Measurements from ENCODE around the gene C12orf76.
"Not testable (repeated sequence)": the region's sequence is repeated elsewhere in the genome, so short reads cannot be mapped to it uniquely, and the experiment has no call there.

C12orf76 gene

GRCh38 chr12:110062241-110062640, 13.9 kb upstream of the C12orf76 start:
- no peak for DNase-seq

DNA sequence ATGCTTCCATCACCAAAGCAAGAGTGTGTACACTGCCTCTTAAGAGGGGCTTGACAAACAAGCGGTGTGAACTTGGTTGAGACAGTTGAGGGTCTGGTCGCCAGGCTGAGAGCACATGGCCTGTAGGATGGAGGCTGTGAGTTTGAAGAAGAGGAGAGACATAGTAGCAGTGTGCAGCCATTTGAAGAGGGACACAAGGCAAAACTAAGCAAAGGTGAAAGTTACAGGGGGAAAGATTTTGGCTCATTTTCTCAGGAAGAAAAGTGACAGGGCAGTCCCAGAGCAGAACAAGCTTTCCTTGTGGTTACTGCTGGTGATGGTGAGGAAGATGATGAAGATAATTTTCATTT, 11.3 kb upstream of the C12orf76 start:
- no peak for DNase-seq

GRCh38 chr12:110058875-110059615, 10.7 kb upstream of the C12orf76 start:
- no peak for DNase-seq

GRCh38 chr12:110056643-110057042, 8.3 kb upstream of the C12orf76 start:
- DNase-seq: not testable (repeated sequence)

- peak in 1 of 5 experiments; percentile 82 for DNase-seq
Observed at GRCh38 chr12:110055375-110056352, 7.3 kb upstream of the C12orf76 start.

GRCh38 chr12:110050927-110051326, 2.6 kb upstream of the C12orf76 start:
- DNase-seq: no peak

GRCh38 chr12:110049666-110050065, 1.3 kb upstream of the C12orf76 start:
- not testable (repeated sequence) for DNase-seq

DNA sequence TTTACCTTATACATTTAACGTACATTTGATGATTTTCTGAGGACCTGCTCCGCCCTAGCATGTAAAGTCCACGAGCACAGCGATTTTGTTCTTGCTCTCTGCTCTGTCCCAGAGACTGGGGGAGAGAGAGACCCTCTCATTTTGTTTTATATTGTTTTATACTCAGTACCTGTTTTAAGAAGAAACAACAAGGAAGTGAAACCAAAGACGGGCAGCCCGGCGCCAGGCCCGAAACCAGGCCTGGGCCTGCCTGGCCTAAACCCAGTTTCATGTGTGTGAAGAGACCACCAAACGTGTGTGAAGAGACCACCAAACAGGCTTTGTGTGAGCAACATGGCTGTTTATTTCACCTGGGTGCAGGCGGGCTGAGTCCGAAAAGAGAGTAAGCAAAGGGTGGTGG, 712 bp upstream of the C12orf76 start:
- not testable (repeated sequence) for DNase-seq

DNA sequence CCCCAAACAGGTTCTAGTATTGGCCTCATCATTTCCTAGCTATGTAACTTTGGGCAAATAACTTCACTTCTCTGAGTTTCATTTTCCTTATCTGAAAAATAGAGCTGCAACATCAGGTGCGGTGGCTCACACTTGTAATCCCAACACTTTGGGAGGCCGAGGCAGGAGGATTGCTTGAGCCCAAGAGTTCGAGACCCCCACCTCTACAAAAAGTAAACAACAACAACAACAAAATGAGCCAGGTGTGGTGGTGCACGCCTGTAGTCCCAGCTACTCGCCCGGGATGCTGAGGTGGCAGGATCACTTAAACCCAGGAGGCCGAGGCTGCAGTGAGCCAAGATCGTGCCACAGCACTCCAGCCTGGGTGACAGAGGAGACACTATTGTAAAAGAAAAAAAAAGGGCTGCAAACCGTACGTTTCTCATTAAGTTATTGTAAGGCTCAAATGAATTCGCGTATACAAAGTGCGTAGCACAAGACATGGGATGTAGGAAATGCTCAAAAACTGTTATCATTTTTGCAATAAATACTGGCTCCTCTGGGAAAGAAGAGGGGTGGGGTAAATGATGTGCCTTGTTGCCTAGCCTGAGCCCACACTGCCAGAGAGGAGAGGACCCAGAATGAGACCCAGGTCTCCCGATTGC, 903 bp downstream of the C12orf76 start:
- no peak for DNase-seq

DNA sequence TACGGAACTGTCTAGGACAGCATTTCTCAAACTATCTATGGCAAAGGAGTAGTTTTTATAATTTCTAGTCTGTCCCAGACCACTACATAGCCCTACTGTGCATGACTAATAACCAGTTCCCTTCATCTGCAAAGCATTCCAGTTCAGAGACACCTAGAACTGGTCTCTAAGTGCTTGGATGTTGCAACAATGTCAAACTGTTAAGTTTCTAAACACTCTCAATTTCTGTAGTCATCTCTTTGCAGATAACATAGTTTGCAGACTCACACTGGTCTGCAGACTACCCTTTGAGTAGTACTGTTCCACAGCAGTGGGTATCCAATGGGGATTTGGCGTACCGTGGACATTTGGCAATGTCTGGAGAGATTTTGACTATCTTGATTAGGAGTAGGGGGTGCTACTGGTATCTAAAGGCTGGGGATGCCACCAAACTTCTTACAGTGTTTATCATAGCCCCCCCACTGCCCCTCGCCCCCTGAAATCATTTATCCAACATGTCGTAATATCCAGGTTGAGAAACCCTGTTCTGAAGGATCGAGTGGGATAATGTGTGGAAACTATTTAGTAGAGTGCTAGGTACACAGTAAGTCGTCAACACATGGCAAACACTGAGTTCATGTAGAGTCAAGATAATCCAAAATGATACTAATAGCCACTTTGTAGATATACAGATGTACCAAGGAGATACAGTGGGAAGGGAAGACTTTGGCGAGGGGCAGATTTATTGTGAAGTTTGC, 1.7 kb downstream of the C12orf76 start:
- DNase-seq: no peak

DNA sequence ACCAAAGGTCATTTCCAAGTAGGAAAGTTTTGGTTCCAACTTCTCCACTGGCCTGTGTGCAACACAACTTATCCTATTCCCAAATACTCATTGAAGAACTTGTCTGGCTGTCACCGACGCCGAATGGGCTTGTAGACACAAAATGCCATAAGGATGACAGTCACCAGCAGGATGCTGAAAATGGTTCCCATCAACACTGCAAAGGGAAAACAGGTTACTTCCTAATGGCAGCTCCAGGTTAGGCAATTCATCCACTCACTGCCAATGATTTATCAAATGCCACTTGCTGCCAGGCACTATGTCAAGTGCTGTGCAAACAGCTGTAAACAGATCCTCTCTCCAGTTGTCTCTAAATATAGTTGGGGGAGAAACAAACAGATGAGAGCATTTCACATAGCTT, 6.1 kb downstream of the C12orf76 start:
- no peak for DNase-seq

DNA sequence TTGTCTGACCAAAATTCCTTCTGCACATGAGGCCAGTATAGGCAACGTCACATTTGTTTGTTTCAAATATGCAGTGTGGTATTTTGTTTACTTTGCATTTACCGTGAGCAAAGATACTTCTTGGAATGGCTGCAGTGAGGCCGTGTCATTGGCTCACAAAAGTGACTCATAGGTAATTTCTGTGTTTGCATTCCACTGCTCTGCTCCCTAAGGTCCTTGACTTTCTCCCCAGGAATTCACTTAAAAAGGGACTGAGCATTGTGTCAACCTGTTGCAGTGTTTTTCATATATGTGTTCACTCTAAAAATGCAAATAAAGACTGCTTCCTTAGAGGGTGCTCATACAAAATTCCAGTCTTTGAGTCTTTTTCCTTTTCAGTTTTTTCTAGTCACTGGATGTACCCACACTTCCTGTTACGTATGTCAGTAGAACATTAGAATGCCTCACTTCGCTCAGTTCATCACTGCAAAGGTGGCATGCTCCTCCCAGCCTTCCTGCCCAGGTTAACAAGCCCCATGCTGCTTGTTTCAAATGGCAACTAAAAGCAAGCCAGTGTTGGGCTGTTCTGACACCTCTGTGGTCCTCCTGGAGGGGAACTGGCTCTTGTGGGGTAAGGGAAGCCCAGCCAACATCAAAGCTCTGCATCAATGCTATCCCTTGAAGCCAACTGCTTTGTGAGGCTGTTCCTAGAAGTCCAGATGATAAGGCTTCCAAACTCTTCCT, 9.1 kb downstream of the C12orf76 start:
- peak in 2 of 5 experiments; percentile 13 to 78 for DNase-seq

- DNase-seq: no peak
Observed at GRCh38 chr12:110038741-110039084, 9.6 kb downstream of the C12orf76 start.

DNA sequence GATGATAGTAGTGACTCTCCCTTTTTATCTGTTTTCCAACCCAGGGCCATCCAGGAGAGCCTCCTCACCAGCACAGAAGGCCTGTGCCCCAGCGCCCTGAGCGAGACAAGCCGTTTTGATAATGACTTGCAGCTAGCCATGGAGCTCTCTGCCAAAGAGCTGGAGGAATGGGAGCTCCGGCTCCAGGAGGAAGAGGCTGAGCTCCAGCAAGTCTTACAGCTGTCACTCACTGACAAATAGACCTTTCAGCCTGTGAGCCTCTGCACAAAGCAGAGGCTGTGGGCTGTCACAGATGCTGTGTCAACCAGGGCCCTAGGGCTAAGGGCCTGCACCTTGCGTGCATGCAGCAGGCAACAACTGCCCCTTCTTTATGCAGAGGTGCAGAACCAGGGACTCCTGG, 11.0 kb downstream of the C12orf76 start:
- DNase-seq: no peak

DNA sequence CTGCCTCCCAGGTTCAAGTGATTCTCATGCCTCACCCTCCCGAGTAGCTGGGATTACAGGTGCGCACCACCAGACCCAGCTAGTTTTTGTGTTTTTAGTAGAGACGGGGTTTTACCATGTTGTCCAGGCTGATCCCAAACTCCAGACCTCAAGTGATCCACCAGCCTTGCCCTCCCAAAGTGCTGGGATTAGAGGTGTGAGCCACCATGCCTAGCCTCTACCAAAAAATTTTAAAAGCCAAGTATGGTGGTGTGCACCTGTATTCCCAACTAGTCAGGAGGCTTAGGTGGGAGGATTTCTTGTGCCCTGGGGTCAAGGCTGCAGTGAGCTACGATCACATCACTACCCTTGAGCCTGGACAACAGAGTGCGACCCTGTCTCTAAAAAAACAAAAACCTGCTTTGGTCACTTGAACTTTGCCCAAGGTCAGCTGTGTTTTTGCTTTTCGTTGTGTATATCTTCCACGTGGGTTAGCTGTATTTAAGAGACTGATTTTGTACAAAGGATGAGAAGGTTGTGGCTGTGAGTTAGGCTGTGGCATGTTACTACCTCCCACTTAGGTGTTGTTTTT, 12.7 kb downstream of the C12orf76 start:
- DNase-seq: no peak

GRCh38 chr12:110033888-110034287, 14.4 kb downstream of the C12orf76 start:
- DNase-seq: no peak

DNA sequence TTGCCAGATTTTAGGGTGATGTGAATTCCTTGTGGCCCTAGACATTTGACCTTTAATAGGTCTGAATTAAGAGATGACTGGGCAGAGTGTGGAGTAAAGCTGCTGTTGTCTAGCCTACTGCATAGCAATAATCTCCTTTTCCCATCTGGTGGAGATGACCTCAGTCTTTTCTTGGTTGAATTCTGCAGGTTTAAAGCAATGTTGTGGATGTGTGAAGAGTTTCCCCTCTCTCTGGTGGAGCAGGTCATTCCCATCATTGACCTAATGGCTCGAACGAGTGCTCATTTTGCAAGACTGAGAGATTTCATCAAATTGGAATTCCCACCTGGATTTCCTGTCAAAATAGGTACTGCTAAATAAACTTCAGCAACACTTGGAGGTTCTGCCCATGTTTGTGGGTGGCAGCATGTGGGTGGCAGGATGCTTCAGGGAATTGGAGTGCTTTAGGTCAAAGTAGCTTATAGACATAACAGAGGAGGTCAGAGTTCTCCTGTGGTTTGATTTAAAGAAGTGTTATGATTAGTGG, 19.0 kb downstream of the C12orf76 start:
- DNase-seq: no peak

DNA sequence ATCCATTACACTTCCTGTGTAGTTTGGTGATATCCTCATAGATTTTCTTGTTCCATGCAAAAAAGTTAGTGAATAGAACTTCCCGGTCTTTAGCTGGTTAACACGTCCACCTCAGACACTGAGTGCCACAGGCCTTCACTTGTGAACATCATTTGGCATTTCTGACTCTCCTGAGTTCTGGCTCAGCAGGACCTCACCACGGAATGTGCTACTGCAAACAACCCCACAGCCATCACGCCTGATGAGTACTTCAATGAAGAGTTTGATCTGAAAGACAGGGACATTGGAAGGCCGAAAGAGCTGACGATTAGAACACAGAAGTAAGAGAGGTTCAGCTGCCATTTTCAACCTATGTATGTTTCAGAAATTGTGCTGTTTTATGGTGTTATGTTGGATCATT, 20.0 kb downstream of the C12orf76 start:
- DNase-seq: no peak

DNA sequence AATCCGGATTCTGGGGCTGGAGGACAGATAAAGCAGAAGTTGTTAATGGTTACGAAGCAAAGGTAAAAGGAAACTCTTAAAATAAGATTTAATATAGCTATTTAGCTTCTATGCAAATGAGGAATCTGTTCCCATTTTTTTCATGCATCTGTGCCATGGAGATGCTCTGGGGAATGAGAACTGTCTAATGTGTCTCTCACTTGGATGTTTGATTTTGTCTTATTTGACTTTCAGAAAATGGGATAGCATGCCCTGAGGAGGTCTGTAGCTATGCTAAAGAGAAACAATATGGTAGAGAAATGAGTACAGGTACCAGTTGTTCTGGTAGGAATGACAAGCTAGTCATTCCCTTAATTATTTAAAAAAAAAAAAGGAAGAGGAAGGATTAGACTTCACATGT, 24.3 kb downstream of the C12orf76 start:
- no peak for DNase-seq

DNA sequence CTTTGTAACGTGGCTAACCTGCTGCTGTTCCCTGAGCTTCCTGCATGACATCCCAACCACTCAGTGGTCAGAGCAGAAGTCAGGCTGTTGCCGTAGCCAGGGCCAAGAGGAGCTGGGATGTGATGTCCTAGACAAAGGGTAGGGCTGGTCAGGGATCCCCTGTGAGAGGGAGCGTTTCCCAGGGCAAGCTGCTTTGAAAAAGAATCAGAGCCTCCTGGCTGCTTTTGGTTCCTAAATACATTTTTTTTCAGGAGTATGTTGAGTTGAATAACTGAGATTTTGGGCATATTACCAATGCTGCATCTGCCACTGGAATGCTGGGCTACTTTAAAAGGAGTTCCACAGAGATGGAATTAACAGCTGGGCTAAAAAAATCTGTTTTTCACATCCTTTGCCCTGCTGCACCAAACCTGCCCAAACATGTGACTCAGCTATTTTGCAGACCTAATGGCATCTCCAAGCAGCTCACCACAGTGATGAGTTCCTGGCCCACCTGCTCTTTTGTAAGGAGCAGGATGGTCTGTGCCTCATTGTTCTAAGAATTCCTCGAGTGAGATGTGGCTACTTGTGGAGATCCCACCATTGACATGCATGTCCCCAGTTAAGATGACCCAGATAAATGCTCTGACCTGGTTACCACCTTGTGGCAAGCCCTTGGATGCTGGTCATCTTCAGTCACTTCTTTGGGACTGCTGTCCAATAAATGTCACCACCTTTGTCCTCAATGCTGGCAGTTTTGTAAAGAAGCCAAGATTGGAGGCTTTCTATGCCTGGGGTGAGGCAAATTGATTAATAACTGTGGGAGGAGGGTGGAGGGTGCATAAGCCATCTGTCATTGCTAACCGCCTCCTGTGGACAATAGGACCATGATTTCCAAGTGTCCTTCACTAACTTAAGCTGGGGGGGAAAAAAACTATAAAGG, 25.0 kb downstream of the C12orf76 start:
- no peak for DNase-seq
